HG03378 (cell line): ENCODE data around the gene MXRA8.
"Not testable (repeated sequence)": the region's sequence is repeated elsewhere in the genome, so short reads cannot be mapped to it uniquely, and the experiment has no call there.

ENCODE experiments used
- ATAC-seq: cut with Tn5 transposase; IDR thresholded peaks from one replicate; pipeline ENCODE4 v1.9.1; 2021; ENCODE audit warnings: mild to moderate bottlenecking, moderate library complexity; ENCODE audit not compliant: unreplicated experiment

The MXRA8 gene

DNA sequence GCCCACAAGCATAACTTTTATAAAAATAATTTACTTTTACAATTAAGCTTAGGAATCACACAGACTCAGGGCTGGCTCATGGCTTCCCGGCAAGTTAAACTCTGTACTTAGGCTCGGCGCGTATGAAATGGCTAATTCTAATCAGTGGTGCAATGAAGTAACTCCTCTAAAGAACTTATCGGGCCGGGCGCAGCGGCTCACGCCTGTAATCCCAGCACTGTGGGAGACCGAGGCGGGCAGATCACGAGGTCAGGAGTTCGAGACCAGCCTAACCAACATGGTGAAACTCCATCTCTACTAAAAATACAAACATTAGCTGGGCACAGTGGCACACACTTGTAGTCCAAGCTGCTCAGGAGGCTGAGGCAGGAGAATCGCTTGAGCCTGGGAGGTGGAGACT, 11.7 kb upstream of the MXRA8 start:
- not testable (repeated sequence) for ATAC-seq

DNA sequence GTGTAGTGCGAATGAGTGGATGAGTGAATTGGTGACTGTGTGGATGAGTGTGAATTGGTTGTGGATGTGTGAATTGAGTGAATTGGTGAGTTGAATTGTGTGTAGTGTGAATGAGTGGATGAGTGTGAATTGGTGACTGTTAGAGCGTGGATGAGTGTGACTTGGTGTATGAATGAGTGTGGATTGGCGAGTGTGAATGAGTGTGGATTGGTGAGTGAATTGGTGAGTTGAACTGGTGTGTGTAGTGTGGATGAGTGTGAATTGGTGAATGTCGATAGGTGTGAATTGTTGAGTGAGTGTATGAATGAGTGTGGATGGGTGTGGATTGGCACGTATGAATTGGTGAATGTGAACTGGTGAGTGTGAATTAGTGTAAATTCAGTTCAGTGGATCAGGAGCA, 9.0 kb upstream of the MXRA8 start:
- ATAC-seq, result no peak

DNA sequence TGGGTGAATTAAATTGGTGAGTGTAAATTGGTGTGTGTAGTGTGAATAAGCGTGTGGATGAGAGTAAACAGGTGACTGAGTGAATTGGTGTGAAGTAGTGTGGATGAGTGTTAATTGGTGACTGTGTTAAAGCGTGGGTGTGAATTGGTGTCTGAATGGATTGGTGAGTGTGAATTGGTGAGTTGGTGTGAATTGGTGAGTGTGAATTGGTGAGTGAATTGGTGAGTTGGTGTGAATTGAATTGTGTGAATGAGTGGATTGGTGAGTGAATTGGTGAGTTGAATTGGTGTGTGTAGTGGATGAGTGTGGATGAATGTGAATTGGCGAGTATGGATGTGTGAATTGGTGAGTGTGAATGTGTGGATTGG, 8.3 kb upstream of the MXRA8 start:
- no peak for ATAC-seq

DNA sequence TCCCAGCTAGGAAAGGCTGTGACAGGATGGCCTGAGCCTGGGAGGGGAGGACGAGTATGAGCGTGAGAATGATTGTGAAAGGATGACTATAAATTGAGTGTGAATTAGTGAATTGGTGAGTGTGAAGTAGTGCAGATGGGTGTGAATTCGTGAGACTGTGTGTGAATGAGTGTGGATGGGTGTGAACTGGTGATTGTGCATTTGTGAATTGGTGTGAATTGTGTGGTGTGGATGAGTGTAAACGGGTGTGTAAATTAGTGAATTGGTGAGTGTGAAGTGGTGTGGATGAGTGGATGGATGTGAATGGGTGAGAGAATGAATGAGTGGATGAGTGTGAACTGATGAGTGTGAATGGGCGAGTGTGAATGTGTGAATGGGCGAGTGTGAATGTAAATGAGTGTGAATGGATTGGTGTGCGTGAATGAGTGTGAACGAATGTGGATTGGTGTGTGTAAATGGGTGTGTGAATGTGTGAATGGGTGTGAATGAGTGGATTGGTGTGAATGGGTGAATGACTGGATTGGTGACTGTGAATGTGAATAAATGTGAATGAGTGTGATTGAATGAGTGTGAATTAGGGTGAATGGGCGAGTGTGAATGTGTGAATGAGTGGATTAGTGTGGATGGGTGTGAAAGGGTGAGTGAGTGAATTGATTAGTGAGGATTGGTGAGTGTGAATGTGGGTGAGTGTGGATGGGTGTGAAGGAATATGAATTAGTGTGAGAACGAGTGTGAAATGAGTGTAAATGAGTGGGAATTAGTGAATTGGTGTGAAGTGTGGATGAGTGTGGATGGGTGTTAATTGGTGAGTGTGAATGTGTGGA, 7.7 kb upstream of the MXRA8 start:
- ATAC-seq, result no peak

DNA sequence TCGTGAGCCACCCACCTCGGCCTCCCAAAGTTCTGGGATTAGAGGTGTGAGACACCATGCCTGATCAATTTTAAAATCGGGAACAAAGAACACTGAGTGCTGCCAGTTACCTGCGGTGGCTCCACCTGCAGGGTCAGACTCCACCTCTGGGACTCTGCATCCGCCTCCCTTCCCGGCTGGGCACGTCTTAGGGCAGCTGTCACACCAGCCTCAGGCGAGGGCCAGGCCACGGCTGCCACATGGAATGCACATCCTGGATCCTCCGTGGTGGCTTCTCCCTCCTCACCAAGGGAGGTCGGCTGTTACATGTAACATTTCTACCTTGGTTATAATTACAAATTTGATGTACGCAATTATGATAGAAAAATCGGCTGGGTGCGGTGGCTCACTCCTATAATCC, 5.9 kb upstream of the MXRA8 start:
- ATAC-seq, result no peak

DNA sequence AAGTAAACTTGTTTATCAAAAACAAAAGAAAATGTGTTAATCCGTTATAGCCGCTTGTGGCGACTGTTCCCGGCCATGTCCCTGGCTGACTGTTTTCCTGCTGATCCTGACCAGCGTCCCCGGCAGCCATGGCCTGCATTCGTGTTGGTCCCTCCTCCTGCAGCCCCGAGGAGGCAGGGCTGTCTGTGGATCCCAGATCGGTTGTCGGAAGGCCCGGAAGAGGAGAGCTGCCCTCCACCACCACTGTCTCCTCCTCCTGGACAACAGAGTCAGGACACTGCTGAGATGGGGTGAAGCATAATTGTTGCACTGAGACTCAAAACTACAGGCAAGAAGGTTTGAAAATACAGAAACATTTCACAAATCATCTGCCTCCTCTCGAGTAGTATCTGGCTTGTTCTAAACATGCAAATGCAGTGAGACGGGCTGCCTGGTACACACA, 3.6 kb upstream of the MXRA8 start:
- no peak for ATAC-seq

DNA sequence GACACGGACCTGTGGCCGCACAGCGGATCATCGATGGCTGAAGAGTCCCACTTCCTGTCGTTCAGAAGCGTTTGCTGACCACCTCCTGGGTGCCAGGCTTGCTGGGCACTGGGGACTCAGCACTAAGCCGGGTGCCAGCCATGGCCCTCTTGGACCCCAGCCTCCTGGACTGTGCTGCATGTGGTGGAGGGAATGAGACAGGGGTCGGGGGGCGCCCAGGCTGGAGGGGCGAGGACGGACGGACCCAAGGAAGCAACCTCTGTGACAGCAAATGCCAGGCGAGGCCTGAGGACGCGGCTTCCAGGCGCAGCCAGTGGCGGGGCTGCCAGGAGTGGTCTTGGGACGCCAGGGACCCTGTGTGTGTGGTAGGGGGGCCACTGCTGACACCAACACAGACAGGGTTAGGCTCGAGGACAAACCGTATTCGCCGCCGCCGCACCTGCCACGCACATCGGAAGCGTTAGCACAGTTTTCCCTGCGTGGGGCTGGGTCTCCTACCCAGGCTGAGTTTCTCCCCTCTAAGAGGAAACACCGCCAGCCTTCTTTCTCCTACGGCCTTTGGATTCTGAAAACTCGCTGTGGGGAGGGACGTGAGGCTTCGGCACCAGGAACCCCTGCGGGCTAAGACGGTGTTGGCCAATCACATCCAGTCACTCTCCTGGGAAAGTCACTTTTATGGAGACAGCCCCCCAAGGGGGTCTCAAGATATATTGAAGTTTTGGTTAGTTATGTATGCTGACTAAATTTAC, 3.1 kb upstream of the MXRA8 start:
- ATAC-seq, result no peak

DNA sequence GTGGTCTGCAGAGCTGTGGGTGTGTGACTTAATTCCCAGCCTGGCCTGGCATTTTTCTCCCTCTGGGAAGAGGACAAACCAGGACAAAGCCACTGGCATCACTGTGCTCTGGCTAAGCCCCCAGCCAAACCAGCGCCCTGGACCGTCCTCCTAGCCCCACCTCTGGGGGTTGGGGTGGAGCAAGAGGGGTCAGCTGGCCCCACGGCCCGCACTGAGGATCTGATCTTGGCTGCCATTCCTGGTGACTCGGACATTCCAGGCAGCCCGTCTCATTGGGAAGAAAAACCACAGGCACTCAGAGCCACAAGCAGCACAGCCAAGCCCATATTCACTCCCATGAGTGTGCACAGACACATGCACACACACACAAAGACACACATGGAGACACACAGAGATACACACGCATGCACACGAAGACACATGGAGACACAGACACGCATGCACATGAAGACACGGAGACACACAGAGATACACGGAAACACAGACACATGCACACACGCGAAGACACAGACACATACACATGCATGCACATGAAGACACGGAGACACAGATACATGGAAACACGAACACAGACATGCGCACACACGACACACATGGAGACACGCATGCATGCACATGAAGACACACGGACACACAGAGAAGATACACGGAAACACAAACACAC, 2.3 kb upstream of the MXRA8 start:
- no peak for ATAC-seq

DNA sequence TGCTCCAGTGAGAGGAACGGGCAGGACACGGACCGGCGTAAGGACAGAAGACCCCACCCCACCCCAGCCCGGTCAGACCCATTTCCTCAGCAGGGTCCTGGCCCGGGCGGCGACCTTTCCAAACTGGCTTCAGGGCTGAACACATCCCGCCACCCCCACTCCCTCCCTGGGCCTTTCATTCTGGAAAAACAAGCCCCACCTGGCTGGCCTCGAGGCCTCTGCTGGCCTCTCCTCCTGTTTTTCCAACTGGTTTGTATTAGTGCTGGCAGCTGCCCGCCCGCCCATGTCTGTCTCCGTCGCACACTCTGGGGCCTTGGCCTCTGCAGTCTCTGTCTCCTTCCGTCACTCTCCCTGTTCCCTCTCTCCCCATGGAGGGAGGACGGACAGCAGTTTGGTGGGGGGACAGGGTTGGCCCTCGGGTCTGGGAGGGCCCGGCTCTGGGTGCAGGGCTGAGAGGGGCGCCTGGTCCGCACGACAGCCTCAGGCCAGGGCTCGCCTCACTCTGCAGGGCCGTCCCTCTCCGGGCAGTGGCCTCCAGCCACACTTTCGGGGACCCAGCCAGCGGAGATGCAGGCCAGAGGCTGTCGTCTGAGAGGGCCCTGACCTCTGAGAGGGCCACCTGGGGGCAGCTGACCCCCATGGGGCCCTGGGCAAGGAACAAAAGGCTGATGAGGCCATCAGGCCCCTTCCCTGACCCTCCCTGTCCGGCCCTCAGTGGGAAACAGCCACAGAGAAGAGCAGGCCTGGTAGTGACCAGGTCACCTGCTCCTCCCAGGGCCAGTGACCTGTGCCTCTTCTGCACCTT, 1.5 kb upstream of the MXRA8 start:
- ATAC-seq, result no peak

DNA sequence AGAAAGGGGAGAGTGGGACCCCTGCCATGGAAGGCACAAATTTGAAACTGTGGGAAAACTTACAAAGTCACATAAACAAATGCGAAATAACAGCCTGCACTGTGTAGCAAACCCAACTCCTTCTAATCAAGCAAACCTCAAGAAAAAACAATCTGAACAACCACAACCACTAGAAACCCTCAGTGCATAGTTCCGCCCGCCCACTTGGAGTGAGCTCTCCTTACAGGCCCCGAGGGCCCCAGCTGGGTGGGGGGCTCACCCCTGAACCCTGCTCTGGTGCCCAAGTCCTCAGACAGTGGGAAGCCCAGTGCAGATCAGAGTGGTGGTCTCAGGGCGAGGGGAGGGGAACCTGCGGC, 931 bp upstream of the MXRA8 start:
- no peak for ATAC-seq

DNA sequence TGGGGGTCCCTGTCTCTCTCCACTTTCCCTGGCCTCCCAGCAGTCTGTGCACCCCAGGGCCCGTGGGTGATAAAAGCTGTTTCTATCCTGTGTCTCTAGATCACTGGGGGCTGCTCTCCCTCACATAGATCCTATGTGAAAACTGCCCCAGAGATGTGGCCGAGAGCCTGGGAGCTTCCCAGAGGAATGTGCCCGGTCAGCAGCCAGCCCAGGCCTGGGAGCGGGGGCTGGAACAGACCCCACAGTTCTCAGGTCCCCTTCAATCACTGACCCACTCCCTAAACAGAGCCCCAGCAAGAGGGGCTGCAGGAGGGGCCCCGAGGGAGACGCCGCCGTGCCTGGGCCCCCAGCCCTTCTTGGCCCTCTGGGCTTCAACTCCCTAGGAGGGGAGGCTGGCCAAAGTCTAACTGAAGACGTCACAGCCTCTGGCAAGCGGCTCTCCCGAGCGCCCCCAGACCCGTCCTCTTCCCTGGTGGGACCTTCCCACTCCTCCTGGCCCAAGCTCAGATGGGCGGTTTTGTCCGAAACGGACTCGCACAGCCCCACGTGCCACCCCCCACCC, 403 bp downstream of the MXRA8 start:
- no peak for ATAC-seq

DNA sequence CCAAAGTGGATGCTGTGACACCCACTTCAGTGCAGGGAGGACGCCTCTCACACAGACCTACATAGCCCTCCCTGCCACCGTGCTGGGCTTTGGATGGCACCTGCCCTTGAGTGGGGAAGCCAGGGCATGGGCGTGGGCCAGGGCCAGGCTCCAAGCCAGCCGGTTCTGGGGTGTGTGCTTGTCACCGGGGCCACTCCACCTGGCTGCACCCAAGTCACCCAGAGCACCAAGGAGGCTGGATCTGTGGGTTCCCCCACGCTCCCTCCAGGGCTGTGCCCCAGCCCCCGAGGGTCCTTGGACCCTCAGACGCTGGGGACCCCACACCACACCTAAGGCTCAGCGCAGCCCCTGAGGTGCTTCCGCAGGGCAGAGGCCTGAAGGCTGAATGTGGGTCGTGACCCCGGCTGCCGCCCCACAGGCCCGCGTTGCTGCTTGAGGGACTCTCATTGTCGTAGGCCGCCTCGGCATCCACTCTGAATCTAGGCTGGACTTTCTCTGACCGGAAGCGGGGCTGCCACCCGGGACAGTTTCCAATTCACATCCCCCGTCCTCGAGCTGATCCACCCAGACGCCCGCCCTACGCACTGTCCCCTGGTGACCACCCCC, 1.5 kb downstream of the MXRA8 start:
- no peak for ATAC-seq

DNA sequence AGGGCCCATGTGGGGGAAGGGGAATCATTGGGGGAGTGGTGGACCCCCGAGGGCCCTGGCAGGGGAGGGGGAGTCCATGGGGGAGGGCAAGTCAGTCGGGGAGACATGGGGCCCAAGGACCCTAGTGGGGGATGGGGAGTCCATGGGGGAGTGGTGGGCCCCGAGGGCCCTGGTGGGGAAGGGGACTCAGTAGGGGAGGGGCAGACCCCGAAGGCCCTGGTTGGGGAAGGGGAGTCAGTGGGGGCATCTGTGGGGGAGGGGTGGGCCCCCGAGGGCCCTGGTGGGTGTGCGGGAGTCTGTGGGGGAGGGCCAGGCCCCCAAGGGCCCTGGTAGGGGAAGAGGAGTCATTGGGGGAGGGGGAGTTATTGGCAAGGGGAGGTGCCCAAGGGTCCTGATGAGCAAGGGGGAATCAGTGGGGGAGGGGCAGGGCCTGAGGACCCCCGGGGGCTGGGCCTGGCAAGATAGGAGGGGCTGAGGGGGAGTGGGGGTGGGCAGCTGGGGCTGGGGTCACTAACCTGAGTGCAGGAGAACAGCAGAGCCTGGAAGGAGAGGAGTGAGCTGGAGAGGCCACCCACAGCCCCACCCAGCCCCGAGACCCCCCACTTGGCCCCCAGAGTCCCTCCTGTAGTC, 2.1 kb downstream of the MXRA8 start:
- no peak for ATAC-seq

DNA sequence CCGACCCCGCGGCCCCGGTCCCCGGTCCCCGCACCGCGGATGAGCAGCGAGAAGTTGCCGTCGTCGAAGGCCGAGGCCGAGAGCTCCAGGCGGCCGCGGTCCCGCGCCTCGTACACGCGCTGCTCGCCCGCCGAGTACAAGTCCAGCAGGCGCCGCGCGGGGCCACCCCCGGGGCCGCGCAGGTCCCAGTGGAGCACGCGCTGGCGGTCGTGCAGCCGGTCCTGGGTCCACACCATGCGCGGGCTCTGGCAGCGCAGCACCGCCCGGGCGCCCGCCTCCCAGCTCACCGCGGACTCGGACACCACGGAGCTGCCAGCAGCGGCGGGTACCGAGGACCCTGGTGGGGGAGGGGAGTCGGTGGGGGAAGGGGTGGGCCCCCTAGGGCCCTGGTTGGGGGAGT, 2.9 kb downstream of the MXRA8 start:
- ATAC-seq, result no peak

DNA sequence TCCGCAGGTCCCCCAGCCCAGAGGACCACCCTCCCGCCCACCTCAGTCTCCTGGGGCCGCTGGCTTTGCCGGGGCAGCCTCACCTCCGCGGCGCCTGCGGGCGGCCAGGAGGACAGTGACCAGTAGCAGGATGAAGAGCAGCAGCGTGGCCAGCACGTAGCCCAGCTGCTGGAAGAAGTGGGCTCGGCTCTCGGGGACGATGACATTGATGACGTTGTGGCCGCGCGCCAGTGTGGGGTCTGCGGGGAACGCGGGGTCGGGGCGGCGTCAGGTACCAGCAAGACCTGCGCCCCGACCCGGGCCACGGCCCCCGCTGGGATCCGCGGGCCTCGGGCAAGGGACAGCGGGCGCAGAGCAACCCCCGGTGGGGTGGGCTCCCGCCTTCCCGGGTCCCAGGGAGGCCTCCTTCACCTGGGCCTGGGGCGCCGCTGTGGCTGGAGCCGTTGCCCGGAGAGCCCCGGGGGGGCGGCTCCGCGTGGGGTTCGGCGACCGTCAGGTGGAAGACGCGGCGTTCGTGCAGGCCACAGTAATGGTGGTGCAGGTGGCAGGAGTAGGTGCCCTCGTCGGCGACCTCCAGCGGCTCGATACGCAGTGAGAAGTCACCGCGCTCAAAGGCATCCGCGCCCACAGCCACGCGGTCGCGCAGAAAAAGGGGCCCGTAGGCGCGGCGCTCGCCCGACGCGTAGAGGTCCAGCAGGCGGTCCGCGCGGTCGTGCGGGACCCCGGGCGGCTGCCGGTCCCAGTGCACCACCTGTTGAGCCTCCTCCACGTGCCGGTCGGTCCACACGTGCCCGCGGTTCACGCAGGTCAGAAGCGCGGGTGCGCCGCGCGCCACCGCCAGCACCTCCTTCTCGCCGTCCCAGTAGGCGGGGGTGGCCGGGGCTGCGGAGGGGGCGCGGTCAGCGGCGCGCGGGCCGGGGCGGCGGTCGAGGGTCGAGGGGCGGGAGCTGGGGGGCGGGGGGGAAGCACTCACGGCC, 3.8 kb downstream of the MXRA8 start:
- ATAC-seq, result no peak

DNA sequence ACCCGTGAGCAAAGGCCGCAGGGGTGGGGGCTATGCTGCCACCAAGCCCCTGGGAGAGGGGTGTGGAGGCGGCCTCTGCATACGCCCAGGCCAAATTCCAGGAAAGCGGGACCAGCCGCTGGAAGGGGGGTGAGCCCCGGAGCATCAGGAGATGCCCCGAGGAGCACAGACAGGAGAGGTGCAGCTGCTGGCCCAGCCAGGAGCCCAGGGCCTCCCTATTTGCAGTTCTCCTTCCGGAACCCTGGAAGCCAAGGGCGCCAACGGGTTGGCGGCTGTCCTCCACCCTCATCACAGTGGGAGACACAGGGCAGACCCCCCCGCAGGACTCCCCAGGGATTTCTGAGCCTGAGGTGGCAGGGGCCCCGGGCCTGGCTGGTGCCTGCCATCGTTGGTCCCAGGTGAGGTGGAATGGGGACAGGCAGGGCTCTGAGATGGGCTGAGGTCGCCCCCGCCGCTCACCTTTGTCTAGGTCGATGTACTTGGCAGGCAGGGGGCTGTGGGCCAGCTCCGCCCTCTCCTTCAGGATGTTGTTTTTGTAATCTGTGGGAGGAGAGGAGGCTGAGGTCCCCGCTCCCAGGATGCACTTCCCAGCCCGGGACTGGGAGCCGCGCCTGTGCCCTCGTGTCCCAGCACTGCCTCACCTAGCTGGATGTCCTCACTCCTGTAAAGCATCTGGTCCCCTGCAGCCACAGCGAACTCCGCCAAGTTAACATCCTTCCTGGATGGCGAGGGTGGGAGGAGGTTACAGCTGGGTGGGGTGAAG, 4.8 kb downstream of the MXRA8 start:
- ATAC-seq, result no peak

DNA sequence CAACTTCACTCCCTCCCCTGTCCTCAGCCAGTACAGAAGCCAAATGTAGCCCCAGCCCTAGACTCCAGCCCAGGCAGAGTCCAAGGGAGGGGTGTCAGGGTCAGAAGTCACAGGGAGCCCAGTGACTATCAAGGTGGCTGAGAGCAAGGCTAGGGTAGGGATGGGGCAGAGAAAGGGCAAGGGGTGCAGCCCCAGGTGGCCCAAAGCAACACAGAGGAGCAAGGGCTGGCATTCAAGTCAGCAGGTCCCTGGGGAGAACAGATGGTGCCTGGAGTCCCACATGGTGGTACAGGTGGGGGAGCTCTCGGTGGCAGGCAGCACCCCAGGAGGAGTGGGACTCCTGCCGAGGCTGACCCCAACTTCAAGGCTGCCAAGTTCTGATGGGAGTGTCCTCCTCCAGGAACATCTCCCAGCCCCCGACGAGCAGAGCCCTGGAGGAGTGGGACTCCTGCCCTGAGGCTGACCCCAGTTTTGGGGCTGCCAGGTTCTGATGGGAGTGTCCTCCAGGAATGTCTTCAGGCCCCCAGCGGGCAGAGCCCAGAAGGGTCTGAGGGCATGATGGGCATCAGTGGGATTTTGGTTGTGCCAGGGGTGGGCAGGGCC, 5.5 kb downstream of the MXRA8 start:
- no peak for ATAC-seq
